HepG2 (cell line): ENCODE data around the gene VEGFA. TPM values are rescaled to one million over a fixed set of nuclear protein-coding genes. Genes with fewer than 3 reads are reported as not detected.

Experiments
- ARID2 ChIP-seq: sonication (generic); formaldehyde crosslinking; IDR thresholded peaks from 2 replicates; pipeline ENCODE4 v1.8.1; 2022; ENCODE audit warnings: mild to moderate bottlenecking, missing genetic modification reagents, borderline replicate concordance
- DMAP1 ChIP-seq: IDR thresholded peaks from 2 replicates; pipeline ENCODE4 v1.6.1; 2016
- HDAC1 ChIP-seq: sonication (generic); formaldehyde crosslinking; IDR thresholded peaks from 2 replicates; pipeline ENCODE4 v1.5.1; 2020; ENCODE audit warnings: mild to moderate bottlenecking, missing genetic modification reagents
- JUND ChIP-seq: sonication (generic); formaldehyde crosslinking; IDR thresholded peaks from 2 replicates; pipeline ENCODE4 v1.8.0; 2022; ENCODE audit warnings: mild to moderate bottlenecking, missing genetic modification reagents
- KDM1A ChIP-seq: IDR thresholded peaks from 2 replicates; pipeline ENCODE4 v1.6.1; 2016; ENCODE audit warnings: missing compliant biosample characterization
- KLF13 ChIP-seq: sonication (generic); formaldehyde crosslinking; IDR thresholded peaks from 2 replicates; pipeline ENCODE4 v1.4.0; 2020; ENCODE audit warnings: mild to moderate bottlenecking, missing genetic modification reagents
- MNT ChIP-seq: fragments of 450-650 bp; IDR thresholded peaks from 2 replicates; pipeline ENCODE4 v1.6.1; 2016
- MXD1 ChIP-seq: sonication (generic); formaldehyde crosslinking; IDR thresholded peaks from 2 replicates; pipeline ENCODE4 v1.4.0; 2020; ENCODE audit warnings: mild to moderate bottlenecking, missing genetic modification reagents
- POLR2G ChIP-seq: fragments of 200-400 bp; formaldehyde crosslinking; IDR thresholded peaks from 2 replicates; pipeline ENCODE4 v1.6.1; 2018; ENCODE audit warnings: mild to moderate bottlenecking, low read depth, low read length, moderate library complexity
- SPEN ChIP-seq: sonication (generic); formaldehyde crosslinking; IDR thresholded peaks from 2 replicates; pipeline ENCODE4 v1.5.1; 2020; ENCODE audit warnings: low read depth, mild to moderate bottlenecking, missing genetic modification reagents
- TP53 ChIP-seq: sonication (generic); formaldehyde crosslinking; conservative IDR thresholded peaks from 2 replicates; pipeline ENCODE4 v1.4.0; 2020; ENCODE audit warnings: missing genetic modification reagents
- ZC3H13 ChIP-seq: sonication (generic); formaldehyde crosslinking; IDR thresholded peaks from 2 replicates; pipeline ENCODE4 v1.8.1; 2023; ENCODE audit warnings: mild to moderate bottlenecking, missing genetic modification reagents, moderate library complexity
- ZFX ChIP-seq: sonication (generic); formaldehyde crosslinking; IDR thresholded peaks from 2 replicates; pipeline ENCODE4 v1.4.0; 2020; ENCODE audit warnings: mild to moderate bottlenecking, low read depth, missing genetic modification reagents, moderate library complexity
- ZNF280D ChIP-seq: sonication (generic); formaldehyde crosslinking; IDR thresholded peaks from 2 replicates; pipeline ENCODE4 v1.5.1; 2020; ENCODE audit warnings: mild to moderate bottlenecking, missing genetic modification reagents
- ZNF44 ChIP-seq: sonication (generic); formaldehyde crosslinking; IDR thresholded peaks from 2 replicates; pipeline ENCODE4 v1.5.1; 2020; ENCODE audit warnings: mild to moderate bottlenecking, missing genetic modification reagents
- ZNF441 ChIP-seq: sonication (generic); formaldehyde crosslinking; IDR thresholded peaks from 2 replicates; pipeline ENCODE4 v1.7.0; 2021; ENCODE audit warnings: missing genetic modification reagents, borderline replicate concordance
- ZNF510 ChIP-seq: sonication (generic); formaldehyde crosslinking; IDR thresholded peaks from 2 replicates; pipeline ENCODE4 v1.4.0; 2020; ENCODE audit warnings: low read depth, mild to moderate bottlenecking, missing genetic modification reagents
- ZNF513 ChIP-seq: sonication (generic); formaldehyde crosslinking; conservative IDR thresholded peaks from 2 replicates; pipeline ENCODE4 v1.5.0; 2020; ENCODE audit warnings: missing genetic modification reagents
- ZNF550 ChIP-seq: sonication (generic); formaldehyde crosslinking; IDR thresholded peaks from 2 replicates; pipeline ENCODE4 v1.4.0; 2020; ENCODE audit warnings: mild to moderate bottlenecking, missing genetic modification reagents, borderline replicate concordance
- ZNF740 ChIP-seq: sonication (generic); formaldehyde crosslinking; IDR thresholded peaks from 2 replicates; pipeline ENCODE4 v1.4.0; 2020; ENCODE audit warnings: missing genetic modification reagents
- ZNF749 ChIP-seq: sonication (generic); formaldehyde crosslinking; IDR thresholded peaks from 2 replicates; pipeline ENCODE4 v1.8.0; 2022; ENCODE audit warnings: mild to moderate bottlenecking, missing genetic modification reagents, moderate library complexity, borderline replicate concordance
- ZNF777 ChIP-seq: sonication (generic); formaldehyde crosslinking; IDR thresholded peaks from 2 replicates; pipeline ENCODE4 v1.4.0; 2020; ENCODE audit warnings: missing genetic modification reagents
- polyA plus RNA-seq, 8 experiments: library from polyadenylated mRNA; depleted of rRNA in 3 of 8; stranded (reverse) in 7 of 8; unstranded in 1 of 8; fragments of >200 nt; fragmentation: Illumina TruSeq in 4 of 8; extraction: Trizol in 4 of 8; gene quantifications; 2 replicates each; pipeline versions ENCODE4 v1.2.1 to v1.2.3, GENCODE V29; 2011 to 2016; ENCODE audit warnings: low read depth in 4 of 8, missing spikeins in 1 of 8, mixed read lengths in 1 of 8; ENCODE audit not compliant: insufficient read depth in 1 of 8
- total RNA-seq, 5 experiments: library from RNA; depleted of rRNA; stranded (reverse); fragments of >200 nt; fragmentation: Illumina TruSeq; extraction: Trizol; gene quantifications; 2 replicates each; pipeline ENCODE4 v1.2.3, GENCODE V29; 2016; ENCODE audit warnings: low read depth in 1 of 5

The VEGFA gene
- total and polyA plus RNA-seq, 2 of the 13 experiments (the other 11 are each of a cell fraction or from before 2014, with no cell fraction given) = 68.1 to 629 TPM

- TF ChIP-seq ZC3H13 (CRISPR knock-in tag) (peak; percentile 24; the same call in 1 of the 2 replicates), ZNF777 (peak; percentile 35; the same call in 1 of the 2 replicates), TP53 (CRISPR knock-in tag) (no peak), ZNF550 (CRISPR knock-in tag) (no peak), MXD1 (CRISPR knock-in tag) (peak; percentile 56; the same call in 1 of the 2 replicates), HDAC1 (CRISPR knock-in tag) (peak; percentile 21; the same call in 1 of the 2 replicates), ZNF749 (peak; percentile 47; the same call in 1 of the 2 replicates), KLF13 (CRISPR knock-in tag) (no peak), ARID2 (peak; percentile 86), MNT (no peak), JUND (no peak), SPEN (peak; percentile 9; the same call in 1 of the 2 replicates), DMAP1 (CRISPR knock-in tag) (peak; percentile 86), POLR2G (0 out of 2 replicates have a peak, but pooled peaks have one; percentile 34), ZNF740 (CRISPR knock-in tag) (peak; percentile 11; the same call in 1 of the 2 replicates), ZNF441 (CRISPR knock-in tag) (0 out of 2 replicates have a peak, but pooled peaks have one; percentile 19), ZNF280D (CRISPR knock-in tag) (no peak; the same call in 1 of the 2 replicates), ZNF44 (0 out of 2 replicates have a peak, but pooled peaks have one; percentile 6), KDM1A (CRISPR knock-in tag) (no peak), ZNF510 (CRISPR knock-in tag) (0 out of 2 replicates have a peak, but pooled peaks have one; percentile 51), ZFX (CRISPR knock-in tag) (no peak; the same call in 1 of the 2 replicates), ZNF513 (CRISPR knock-in tag) (0 out of 2 replicates have a peak, but pooled peaks have one; percentile 2)
Observed at GRCh38 chr6:43771858-43772680, 2.1 kb downstream of the VEGFA start (continued).
